A549 (cell line): ENCODE results near the gene GAL3ST3. TPM values are rescaled to one million over a fixed set of nuclear protein-coding genes. Genes with fewer than 3 reads are reported as not detected.
A peak's percentile ranks its signal among the peaks of the same experiment; 100 is the strongest.

Experiments used
- BCL3 ChIP-seq: fragments of >200 bp; sonication (Bioruptor Twin); formaldehyde crosslinking; IDR thresholded peaks from 3 replicates; pipeline ENCODE4 v1.6.1; 2016
- CBX2 ChIP-seq: fragments of 200-600 bp; sonication (generic); IDR thresholded peaks from 2 replicates; pipeline ENCODE4 v1.6.1; 2016; ENCODE audit warnings: low read depth, mild to moderate bottlenecking, borderline replicate concordance
- CBX8 ChIP-seq: fragments of 200-600 bp; sonication (generic); IDR thresholded peaks from 2 replicates; pipeline ENCODE4 v1.6.1; 2016
- CHD2 ChIP-seq: fragments of 150-350 bp; IDR thresholded peaks from 2 replicates; pipeline ENCODE4 v1.6.1; 2014; ENCODE audit warnings: low read length; ENCODE audit not compliant: partially characterized antibody
- CTCF ChIP-seq: fragments of >200 bp; sonication (Bioruptor Twin); formaldehyde crosslinking; IDR thresholded peaks from 3 replicates; pipeline ENCODE4 v1.5.1; 2016
- E2F6 ChIP-seq: IDR thresholded peaks from 2 replicates; pipeline ENCODE4 v1.6.1; 2012; ENCODE audit warnings: low read depth, borderline replicate concordance
- EHF ChIP-seq: fragments of 250-450 bp; sonication (Bioruptor Pico); IDR thresholded peaks from 2 replicates; pipeline ENCODE4 v1.5.0; 2020; ENCODE audit warnings: mild to moderate bottlenecking
- EHMT2 ChIP-seq: fragments of 200-600 bp; sonication (generic); IDR thresholded peaks from 2 replicates; pipeline ENCODE4 v1.6.1; 2016; ENCODE audit warnings: antibody characterized with exemption, low read depth, mild to moderate bottlenecking, moderate library complexity
- EP300 ChIP-seq, 2 experiments: fragments of >200 bp; sonication (Bioruptor Twin); formaldehyde crosslinking; IDR thresholded peaks; 2 replicates in 1 of 2; 3 replicates in 1 of 2; pipeline ENCODE4 v1.6.1; 2016 to 2017
- FOSB ChIP-seq: fragments of 250-450 bp; sonication (Bioruptor Pico); IDR thresholded peaks from 2 replicates; pipeline ENCODE4 v1.5.0; 2020; ENCODE audit warnings: mild to moderate bottlenecking, moderate library complexity
- HDAC2 ChIP-seq: fragments of 200-600 bp; sonication (generic); IDR thresholded peaks from 2 replicates; pipeline ENCODE4 v1.6.1; 2016
- HOXA7 ChIP-seq: fragments of 250-450 bp; sonication (Bioruptor Pico); IDR thresholded peaks from 2 replicates; pipeline ENCODE4 v1.5.0; 2020; ENCODE audit warnings: mild to moderate bottlenecking, moderate library complexity
- KDM1A ChIP-seq: fragments of 200-600 bp; sonication (generic); IDR thresholded peaks from 2 replicates; pipeline ENCODE4 v1.6.1; 2016; ENCODE audit warnings: low read depth, mild to moderate bottlenecking
- KDM5A ChIP-seq: fragments of 200-600 bp; sonication (generic); IDR thresholded peaks from 2 replicates; pipeline ENCODE4 v1.6.1; 2016; ENCODE audit warnings: antibody characterized with exemption, mild to moderate bottlenecking
- MAFK ChIP-seq: fragments of 450-650 bp; IDR thresholded peaks from 2 replicates; pipeline ENCODE4 v1.6.1; 2014; ENCODE audit not compliant: partially characterized antibody
- MAX ChIP-seq: IDR thresholded peaks from 2 replicates; pipeline ENCODE4 v1.6.1; 2012
- NFE2L2 ChIP-seq: fragments of 150-350 bp; conservative IDR thresholded peaks from 2 replicates; pipeline ENCODE4 v1.6.1; 2014; ENCODE audit warnings: low read length
- NR3C1 ChIP-seq: fragments of >200 bp; sonication (Bioruptor Twin); formaldehyde crosslinking; IDR thresholded peaks from 3 replicates; pipeline ENCODE4 v1.6.1; 2017
- RAD21 ChIP-seq, 2 experiments: fragments of >200 bp in 1 of 2; sonication (Bioruptor Twin) in 1 of 2; formaldehyde crosslinking in 1 of 2; IDR thresholded peaks in 1 of 2; conservative IDR thresholded peaks in 1 of 2; 2 replicates in 1 of 2; 3 replicates in 1 of 2; pipeline ENCODE4 v1.6.1; 2012 to 2018; ENCODE audit warnings: inconsistent platforms in 1 of 2
- RNF2 ChIP-seq: fragments of 200-600 bp; sonication (generic); IDR thresholded peaks from 2 replicates; pipeline ENCODE4 v1.6.1; 2016; ENCODE audit warnings: low read depth, mild to moderate bottlenecking, antibody characterized with exemption, moderate library complexity, borderline replicate concordance
- SMC3 ChIP-seq: fragments of >200 bp; sonication (Bioruptor Twin); formaldehyde crosslinking; IDR thresholded peaks from 3 replicates; pipeline ENCODE4 v1.6.1; 2018; ENCODE audit warnings: inconsistent platforms
- SREBF2 ChIP-seq: fragments of 450-650 bp; IDR thresholded peaks from 2 replicates; pipeline ENCODE4 v1.6.1; 2014; ENCODE audit warnings: mild to moderate bottlenecking, moderate library complexity
- TP53 ChIP-seq: fragments of 250-450 bp; sonication (Bioruptor Pico); IDR thresholded peaks from 2 replicates; pipeline ENCODE4 v1.5.0; 2021; ENCODE audit warnings: mild to moderate bottlenecking, moderate library complexity
- polyA plus RNA-seq, 4 experiments: library from polyadenylated mRNA; depleted of rRNA in 3 of 4; stranded (reverse); fragments of >200 nt; fragmentation: RNase III in 1 of 4; extraction: RNeasy Plus Mini Kit Qiagen cat#74134 plus additional on column Dnase treatment in 1 of 4; gene quantifications; 2 replicates in 3 of 4; 3 replicates in 1 of 4; pipeline ENCODE4 v1.2.3, GENCODE V29; 2011 to 2017
- TF ChIP-seq, protein P1 (sequence below): fragments of 250-450 bp; sonication (Bioruptor Pico); IDR thresholded peaks from 2 replicates; pipeline ENCODE4 v1.5.0; 2020; ENCODE audit warnings: low read depth, mild to moderate bottlenecking, moderate library complexity
- TF ChIP-seq, protein P2 (sequence below): fragments of 250-450 bp; sonication (Bioruptor Pico); IDR thresholded peaks from 2 replicates; pipeline ENCODE4 v1.5.0; 2021; ENCODE audit warnings: mild to moderate bottlenecking, moderate library complexity, borderline replicate concordance
- TF ChIP-seq, protein P3 (sequence below): fragments of 150-350 bp; IDR thresholded peaks from 2 replicates; pipeline ENCODE4 v1.6.1; 2014; ENCODE audit warnings: low read depth, mild to moderate bottlenecking, low read length
- TF ChIP-seq, protein P4 (sequence below): IDR thresholded peaks from 2 replicates; pipeline ENCODE4 v1.6.1; 2012

The GAL3ST3 gene
- polyA plus RNA-seq, 2 of the 4 experiments (the other 2 are of a cell fraction) = not detected

DNA sequence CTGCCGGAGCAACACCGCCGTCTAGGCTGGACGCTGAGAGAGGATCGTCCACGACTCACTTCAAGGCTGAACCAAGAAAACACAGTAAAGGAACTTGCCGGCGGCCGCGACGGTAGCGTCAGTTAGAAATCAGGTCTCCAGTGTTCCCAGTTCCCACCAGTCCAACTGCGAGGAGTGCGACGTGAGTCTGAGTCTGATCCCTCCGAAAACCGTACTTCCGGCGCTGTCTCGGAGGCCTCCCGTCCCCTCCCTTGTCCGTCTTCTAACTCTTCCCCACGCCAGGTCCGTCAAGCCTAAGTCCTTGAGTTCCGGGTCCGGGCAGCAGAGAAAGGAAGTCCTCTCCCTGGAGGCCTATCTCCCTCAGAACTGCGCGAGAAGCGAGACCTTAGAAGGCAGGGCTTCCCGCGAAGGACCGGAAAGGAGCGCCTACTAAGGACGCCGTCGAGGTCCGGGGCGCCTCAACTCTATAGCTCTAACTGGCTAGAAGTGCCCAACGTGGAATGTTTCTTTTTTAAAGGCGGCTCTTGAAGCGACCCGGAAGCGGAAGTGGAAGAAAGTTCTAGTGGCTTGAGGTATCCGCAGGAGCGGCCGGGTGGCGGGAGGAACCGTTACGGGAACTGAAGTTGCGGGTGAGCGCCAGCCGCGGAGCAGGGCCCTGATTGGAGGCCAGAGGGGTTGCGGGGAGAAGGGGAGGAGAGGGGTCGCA lies 46.9 kb downstream of the GAL3ST3 start, which contains the start of the genes BANF1 and EIF1AD (continued):
- TF ChIP-seq, protein P1, sequence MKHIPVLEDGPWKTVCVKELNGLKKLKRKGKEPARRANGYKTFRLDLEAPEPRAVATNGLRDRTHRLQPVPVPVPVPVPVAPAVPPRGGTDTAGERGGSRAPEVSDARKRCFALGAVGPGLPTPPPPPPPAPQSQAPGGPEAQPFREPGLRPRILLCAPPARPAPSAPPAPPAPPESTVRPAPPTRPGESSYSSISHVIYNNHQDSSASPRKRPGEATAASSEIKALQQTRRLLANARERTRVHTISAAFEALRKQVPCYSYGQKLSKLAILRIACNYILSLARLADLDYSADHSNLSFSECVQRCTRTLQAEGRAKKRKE (CRISPR knock-in tag) = no peak
- TF ChIP-seq EP300 (IDR thresholded peaks at IDR 0.05) (no peak; a peak in 1 of 5 replicates), CTCF (no peak), RAD21 (conservative IDR thresholded peaks at IDR 0.05 in 1 of 2, IDR thresholded peaks at IDR 0.05 in 1 of 2) (0 out of 5 replicates have a peak, but pooled peaks of 1 of the 2 experiments have one; percentile 7), CBX8 (no peak), BCL3 (peak; percentile 80), SREBF2 (no peak), SMC3 (no peak), TP53 (CRISPR knock-in tag) (no peak), HDAC2 (no peak; the same call in 1 of the 2 replicates), RNF2 (no peak), CHD2 (peak; percentile 89), CBX2 (no peak), FOSB (CRISPR knock-in tag) (no peak), KDM5A (peak; percentile 90), E2F6 (peak; percentile 83; the same call in 1 of the 2 replicates), EHF (CRISPR knock-in tag) (no peak), KDM1A (no peak), EHMT2 (no peak), NFE2L2 (no peak), NR3C1 (no peak), MAFK (no peak), MAX (peak; percentile 98), HOXA7 (no peak)
- TF ChIP-seq, protein P2, sequence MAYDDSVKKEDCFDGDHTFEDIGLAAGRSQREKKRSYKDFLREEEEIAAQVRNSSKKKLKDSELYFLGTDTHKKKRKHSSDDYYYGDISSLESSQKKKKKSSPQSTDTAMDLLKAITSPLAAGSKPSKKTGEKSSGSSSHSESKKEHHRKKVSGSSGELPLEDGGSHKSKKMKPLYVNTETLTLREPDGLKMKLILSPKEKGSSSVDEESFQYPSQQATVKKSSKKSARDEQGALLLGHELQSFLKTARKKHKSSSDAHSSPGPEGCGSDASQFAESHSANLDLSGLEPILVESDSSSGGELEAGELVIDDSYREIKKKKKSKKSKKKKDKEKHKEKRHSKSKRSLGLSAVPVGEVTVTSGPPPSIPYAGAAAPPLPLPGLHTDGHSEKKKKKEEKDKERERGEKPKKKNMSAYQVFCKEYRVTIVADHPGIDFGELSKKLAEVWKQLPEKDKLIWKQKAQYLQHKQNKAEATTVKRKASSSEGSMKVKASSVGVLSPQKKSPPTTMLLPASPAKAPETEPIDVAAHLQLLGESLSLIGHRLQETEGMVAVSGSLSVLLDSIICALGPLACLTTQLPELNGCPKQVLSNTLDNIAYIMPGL (CRISPR knock-in tag) = peak; percentile 78; the same call in 1 of the 2 replicates
- TF ChIP-seq, protein P3, sequence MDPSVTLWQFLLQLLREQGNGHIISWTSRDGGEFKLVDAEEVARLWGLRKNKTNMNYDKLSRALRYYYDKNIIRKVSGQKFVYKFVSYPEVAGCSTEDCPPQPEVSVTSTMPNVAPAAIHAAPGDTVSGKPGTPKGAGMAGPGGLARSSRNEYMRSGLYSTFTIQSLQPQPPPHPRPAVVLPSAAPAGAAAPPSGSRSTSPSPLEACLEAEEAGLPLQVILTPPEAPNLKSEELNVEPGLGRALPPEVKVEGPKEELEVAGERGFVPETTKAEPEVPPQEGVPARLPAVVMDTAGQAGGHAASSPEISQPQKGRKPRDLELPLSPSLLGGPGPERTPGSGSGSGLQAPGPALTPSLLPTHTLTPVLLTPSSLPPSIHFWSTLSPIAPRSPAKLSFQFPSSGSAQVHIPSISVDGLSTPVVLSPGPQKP = no peak
- TF ChIP-seq, protein P4, sequence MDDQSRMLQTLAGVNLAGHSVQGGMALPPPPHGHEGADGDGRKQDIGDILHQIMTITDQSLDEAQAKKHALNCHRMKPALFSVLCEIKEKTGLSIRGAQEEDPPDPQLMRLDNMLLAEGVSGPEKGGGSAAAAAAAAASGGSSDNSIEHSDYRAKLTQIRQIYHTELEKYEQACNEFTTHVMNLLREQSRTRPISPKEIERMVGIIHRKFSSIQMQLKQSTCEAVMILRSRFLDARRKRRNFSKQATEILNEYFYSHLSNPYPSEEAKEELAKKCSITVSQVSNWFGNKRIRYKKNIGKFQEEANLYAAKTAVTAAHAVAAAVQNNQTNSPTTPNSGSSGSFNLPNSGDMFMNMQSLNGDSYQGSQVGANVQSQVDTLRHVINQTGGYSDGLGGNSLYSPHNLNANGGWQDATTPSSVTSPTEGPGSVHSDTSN = peak; percentile 55
- TF ChIP-seq, all 56 proteins: peak for 19
